K562 (cell line): ENCODE data around the gene SERP1. TPM values are rescaled to one million over a fixed set of nuclear protein-coding genes. Genes with fewer than 3 reads are reported as not detected.

Experiments used
- CAMTA2 ChIP-seq: fragments of 250-450 bp; sonication (Bioruptor Pico); conservative IDR thresholded peaks from 2 replicates; pipeline ENCODE4 v1.5.1; 2022
- HDAC3 ChIP-seq: fragments of 450-650 bp; IDR thresholded peaks from 2 replicates; pipeline ENCODE4 v1.6.1; 2018; ENCODE audit warnings: borderline replicate concordance, mild to moderate bottlenecking, moderate library complexity; ENCODE audit not compliant: partially characterized antibody
- NCOR1 ChIP-seq: fragments of 450-650 bp; IDR thresholded peaks from 2 replicates; pipeline ENCODE4 v1.6.1; 2016; ENCODE audit warnings: mild to moderate bottlenecking, moderate library complexity
- POLR2B ChIP-seq: fragments of 450-650 bp; IDR thresholded peaks from 2 replicates; pipeline ENCODE4 v1.6.1; 2018; ENCODE audit warnings: low read depth; ENCODE audit not compliant: partially characterized antibody
- RAD51 ChIP-seq: fragments of 450-650 bp; IDR thresholded peaks from 2 replicates; pipeline ENCODE4 v1.7.1; 2016; ENCODE audit warnings: low read depth, mild to moderate bottlenecking, borderline replicate concordance
- RNF2 ChIP-seq: sonication (generic); IDR thresholded peaks from 2 replicates; pipeline ENCODE4 v1.6.1; 2016
- SMAD4 ChIP-seq: fragments of 250-450 bp; sonication (Bioruptor Pico); conservative IDR thresholded peaks from 2 replicates; pipeline ENCODE4 v1.8.0; 2021; ENCODE audit warnings: inconsistent platforms, mild to moderate bottlenecking, moderate library complexity
- SNIP1 ChIP-seq: fragments of 450-650 bp; IDR thresholded peaks from 2 replicates; pipeline ENCODE4 v1.7.1; 2017; ENCODE audit warnings: low read depth, mild to moderate bottlenecking
- STAT6 ChIP-seq: sonication (generic); formaldehyde crosslinking; IDR thresholded peaks from 2 replicates; pipeline ENCODE4 v1.8.1; 2023; ENCODE audit warnings: mild to moderate bottlenecking, missing genetic modification reagents
- TAF9B ChIP-seq: fragments of 450-650 bp; IDR thresholded peaks from 2 replicates; pipeline ENCODE4 v1.6.1; 2018; ENCODE audit warnings: mild to moderate bottlenecking; ENCODE audit not compliant: partially characterized antibody
- TCF7L2 ChIP-seq: fragments of 150-350 bp; IDR thresholded peaks from 2 replicates; pipeline ENCODE4 v1.6.1; 2016; ENCODE audit warnings: low read depth, mild to moderate bottlenecking, low read length, moderate library complexity
- TEAD4 ChIP-seq, 2 experiments: sonication (generic) in 1 of 2; formaldehyde crosslinking in 1 of 2; IDR thresholded peaks; 2 replicates each; pipeline versions ENCODE4 v1.6.1 to v1.8.0; 2012 to 2022; ENCODE audit warnings: borderline replicate concordance in 1 of 2, inconsistent platforms in 1 of 2, low read length in 1 of 2, mild to moderate bottlenecking in 1 of 2, missing genetic modification reagents in 1 of 2
- ZNF347 ChIP-seq: fragments of 450-650 bp; formaldehyde crosslinking; IDR thresholded peaks from 2 replicates; pipeline ENCODE4 v1.4.0; 2020; ENCODE audit warnings: low read depth, mild to moderate bottlenecking, moderate library complexity
- ZNF398 ChIP-seq: fragments of 250-450 bp; sonication (Bioruptor Pico); IDR thresholded peaks from 2 replicates; pipeline ENCODE4 v1.8.0; 2021; ENCODE audit warnings: moderate library complexity, mild to moderate bottlenecking, inconsistent platforms
- ZNF668 ChIP-seq: fragments of 250-450 bp; sonication (Bioruptor Pico); IDR thresholded peaks from 2 replicates; pipeline ENCODE4 v1.8.0; 2022; ENCODE audit warnings: mild to moderate bottlenecking, inconsistent platforms
- polyA plus RNA-seq, 8 experiments: library from polyadenylated mRNA; depleted of rRNA in 4 of 8; stranded (reverse) in 5 of 8; unstranded in 3 of 8; fragments of >200 nt; fragmentation: Nextera tagmentation in 2 of 8; fragmentation: Illumina TruSeq in 1 of 8; extraction: Ambion mirVana in 2 of 8; extraction: Trizol in 1 of 8; gene quantifications; 2 replicates each; pipeline versions ENCODE4 v1.2.1 to v1.2.3, GENCODE V29; 2011 to 2014; ENCODE audit warnings: inconsistent platforms in 1 of 8, missing spikeins in 1 of 8
- total RNA-seq, 7 experiments: library from RNA; depleted of rRNA in 6 of 7; stranded (reverse); fragments of >200 nt in 6 of 7; fragmentation: Illumina TruSeq in 2 of 7; extraction: Trizol in 2 of 7; gene quantifications; 2 replicates each; pipeline versions ENCODE4 v1.2.1 to v1.2.3, GENCODE V29; 2011 to 2021; ENCODE audit warnings: low replicate concordance in 1 of 7
- TF ChIP-seq, protein P1 (sequence below): fragments of 250-450 bp; sonication (Bioruptor Pico); IDR thresholded peaks from 2 replicates; pipeline ENCODE4 v1.5.0; 2021
- TF ChIP-seq, protein P2 (sequence below), 2 experiments: fragments of 200-800 bp in 1 of 2; sonication (Bioruptor generic) in 1 of 2; sonication (generic) in 1 of 2; formaldehyde crosslinking in 1 of 2; IDR thresholded peaks in 1 of 2; conservative IDR thresholded peaks in 1 of 2; 2 replicates each; pipeline versions ENCODE4 v1.5.0 to v1.6.1; 2016 to 2020; ENCODE audit warnings: missing compliant biosample characterization in 1 of 2, missing genetic modification characterization in 1 of 2, missing genetic modification reagents in 1 of 2

SERP1 gene
- total and polyA plus RNA-seq, 9 of the 15 experiments (the other 6 are each of a cell fraction or from before 2014, with no cell fraction given), result 38.6 to 443 (median 121) TPM

DNA sequence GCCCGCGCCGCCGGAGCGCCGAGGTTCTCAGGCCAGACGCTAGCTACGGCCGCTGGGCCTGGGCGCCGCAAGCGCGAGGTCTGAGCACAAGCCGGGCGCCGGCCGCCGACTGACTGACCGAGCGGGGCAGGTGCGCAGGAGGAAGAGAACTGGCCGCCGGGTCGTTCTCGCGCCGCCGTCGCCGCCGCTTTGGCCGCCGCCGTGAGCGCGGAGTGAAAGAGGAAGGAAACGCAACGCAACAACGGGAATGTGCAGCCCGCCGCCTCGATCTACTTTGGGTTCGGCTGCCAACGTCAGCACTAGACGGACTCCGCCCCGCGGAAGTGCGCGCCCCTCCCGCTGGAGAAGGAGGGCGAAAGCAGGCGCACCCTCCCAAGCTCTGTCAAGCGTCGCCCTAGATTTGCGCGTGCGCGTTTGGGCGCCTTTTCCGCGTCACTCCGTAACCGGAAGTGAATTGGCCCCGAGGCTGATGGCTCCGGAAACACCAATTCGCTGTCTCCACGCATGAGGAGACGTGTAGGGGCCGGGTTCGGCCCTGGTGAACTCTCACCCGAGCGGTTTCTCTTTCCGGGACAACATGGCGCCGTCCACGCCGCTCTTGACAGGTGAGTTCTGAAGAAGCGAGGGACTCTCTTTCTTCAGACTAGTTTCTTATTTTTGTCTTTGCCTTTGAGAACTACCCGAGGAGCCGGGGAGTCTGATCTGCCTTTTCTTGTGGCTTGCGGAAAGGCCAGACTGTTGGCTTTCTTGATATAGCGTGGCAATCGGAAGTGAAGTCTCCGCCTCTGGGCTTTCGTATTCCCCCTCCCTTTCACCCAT, at the start of gene SERP1, which contains the start of gene EIF2A (continued):
- TF ChIP-seq, protein P1, sequence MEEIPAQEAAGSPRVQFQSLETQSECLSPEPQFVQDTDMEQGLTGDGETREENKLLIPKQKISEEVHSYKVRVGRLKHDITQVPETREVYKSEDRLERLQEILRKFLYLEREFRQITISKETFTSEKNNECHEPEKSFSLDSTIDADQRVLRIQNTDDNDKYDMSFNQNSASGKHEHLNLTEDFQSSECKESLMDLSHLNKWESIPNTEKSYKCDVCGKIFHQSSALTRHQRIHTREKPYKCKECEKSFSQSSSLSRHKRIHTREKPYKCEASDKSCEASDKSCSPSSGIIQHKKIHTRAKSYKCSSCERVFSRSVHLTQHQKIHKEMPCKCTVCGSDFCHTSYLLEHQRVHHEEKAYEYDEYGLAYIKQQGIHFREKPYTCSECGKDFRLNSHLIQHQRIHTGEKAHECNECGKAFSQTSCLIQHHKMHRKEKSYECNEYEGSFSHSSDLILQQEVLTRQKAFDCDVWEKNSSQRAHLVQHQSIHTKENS, result no peak
- TF ChIP-seq SMAD4 (peak; percentile 84), HDAC3 (no peak), CAMTA2 (CRISPR knock-in tag) (0 out of 2 replicates have a peak, but pooled peaks have one; percentile 81), ZNF347 (CRISPR knock-in tag) (no peak), ZNF398 (CRISPR knock-in tag) (no peak), RAD51 (no peak), SNIP1 (no peak), RNF2 (peak; percentile 63), TAF9B (peak; percentile 87), STAT6 (CRISPR knock-in tag) (no peak; the same call in 1 of the 2 replicates), POLR2B (peak; percentile 84), TEAD4 (IDR thresholded peaks at IDR 0.05; ENCODE audit: low read length) (no peak), TEAD4 (CRISPR knock-in tag; IDR thresholded peaks at IDR 0.05; ENCODE audit: borderline replicate concordance) (no peak; the same call in 1 of the 2 replicates), NCOR1 (no peak; the same call in none of the 2 replicates), ZNF668 (CRISPR knock-in tag) (no peak), TCF7L2 (peak; percentile 22; the same call in 1 of the 2 replicates)
- TF ChIP-seq, protein P2, sequence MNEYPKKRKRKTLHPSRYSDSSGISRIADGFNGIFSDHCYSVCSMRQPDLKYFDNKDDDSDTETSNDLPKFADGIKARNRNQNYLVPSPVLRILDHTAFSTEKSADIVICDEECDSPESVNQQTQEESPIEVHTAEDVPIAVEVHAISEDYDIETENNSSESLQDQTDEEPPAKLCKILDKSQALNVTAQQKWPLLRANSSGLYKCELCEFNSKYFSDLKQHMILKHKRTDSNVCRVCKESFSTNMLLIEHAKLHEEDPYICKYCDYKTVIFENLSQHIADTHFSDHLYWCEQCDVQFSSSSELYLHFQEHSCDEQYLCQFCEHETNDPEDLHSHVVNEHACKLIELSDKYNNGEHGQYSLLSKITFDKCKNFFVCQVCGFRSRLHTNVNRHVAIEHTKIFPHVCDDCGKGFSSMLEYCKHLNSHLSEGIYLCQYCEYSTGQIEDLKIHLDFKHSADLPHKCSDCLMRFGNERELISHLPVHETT (CRISPR knock-in tag; conservative IDR thresholded peaks at IDR 0.05 in 1 of 2, IDR thresholded peaks at IDR 0.05 in 1 of 2), result peak in 1 of 2 experiments; percentile 92; a peak in 2 of 4 replicates
